GM21526 (cell line): Measurements from ENCODE around the gene ZSCAN30.

Experiments
- ATAC-seq: cut with Tn5 transposase; IDR thresholded peaks from one replicate; pipeline ENCODE4 v1.9.1; 2021; ENCODE audit warnings: moderate library complexity; ENCODE audit not compliant: unreplicated experiment, low FRiP score

ZSCAN30 gene

GRCh38 chr18:35290094-35290735 is at the start of gene ZSCAN30:
Gene ZSCAN30, minus strand, starts transcription at chr18:35290229. Its CDS starts 25,877 bp downstream, at chr18:35264352.
- peak; percentile 86 for ATAC-seq

GRCh38 chr18:35337286-35337685 is 47.3 kb upstream of the ZSCAN30 start:
- ATAC-seq = no peak

- no peak for ATAC-seq
Observed at GRCh38 chr18:35335866-35336265, 45.8 kb upstream of the ZSCAN30 start.

- no peak for ATAC-seq
Observed at GRCh38 chr18:35334821-35335220, 44.8 kb upstream of the ZSCAN30 start.

GRCh38 chr18:35334212-35334611 is 44.2 kb upstream of the ZSCAN30 start:
- no peak for ATAC-seq

- ATAC-seq = no peak
Observed at GRCh38 chr18:35331367-35332087, 41.5 kb upstream of the ZSCAN30 start.

GRCh38 chr18:35328868-35329267 is 38.8 kb upstream of the ZSCAN30 start:
- no peak for ATAC-seq

GRCh38 chr18:35326695-35327387 is 36.8 kb upstream of the ZSCAN30 start:
- no peak for ATAC-seq

- ATAC-seq = no peak
Observed at GRCh38 chr18:35324926-35325655, 35.1 kb upstream of the ZSCAN30 start.

- ATAC-seq = no peak
Observed at GRCh38 chr18:35322486-35323458, 32.7 kb upstream of the ZSCAN30 start.

GRCh38 chr18:35311496-35311895 is 21.5 kb upstream of the ZSCAN30 start:
- no peak for ATAC-seq

- no peak for ATAC-seq
Observed at GRCh38 chr18:35306588-35307250, 16.7 kb upstream of the ZSCAN30 start.

- ATAC-seq = no peak
Observed at GRCh38 chr18:35303610-35304009, 13.6 kb upstream of the ZSCAN30 start.

GRCh38 chr18:35296060-35296459 is 6.0 kb upstream of the ZSCAN30 start:
- no peak for ATAC-seq

GRCh38 chr18:35291166-35291565 is 1.1 kb upstream of the ZSCAN30 start:
- no peak for ATAC-seq

- ATAC-seq = peak; percentile 32
Observed at GRCh38 chr18:35289727-35290093, 319 bp downstream of the ZSCAN30 start.

- no peak for ATAC-seq
Observed at GRCh38 chr18:35289293-35289692, 736 bp downstream of the ZSCAN30 start.

- no peak for ATAC-seq
Observed at GRCh38 chr18:35284841-35285240, 5.2 kb downstream of the ZSCAN30 start.
